Endothelial cell of umbilical vein (primary cell): Measurements from ENCODE around the gene ZNF22.

Experiments used
- EZH2 ChIP-seq: IDR thresholded peaks from 2 replicates; pipeline ENCODE4 v1.6.1; 2012; ENCODE audit warnings: borderline replicate concordance, low read depth, mild to moderate bottlenecking, moderate library complexity, low read length, inconsistent platforms; ENCODE audit not compliant: severe bottlenecking
- POLR2A ChIP-seq: IDR thresholded peaks from 2 replicates; pipeline ENCODE4 v1.6.1; 2012; ENCODE audit warnings: low read depth, mild to moderate bottlenecking, control low read depth, low read length
- POLR2AphosphoS5 ChIP-seq: IDR thresholded peaks from 2 replicates; pipeline ENCODE4 v1.6.1; 2012; ENCODE audit warnings: low read depth, mild to moderate bottlenecking, control low read depth, low read length, moderate library complexity; ENCODE audit not compliant: insufficient read depth
- TF ChIP-seq, protein P1 (sequence below), 2 donors: IDR thresholded peaks; 1 replicate in 1 of 2; 2 replicates in 1 of 2; pipeline ENCODE4 v1.5.1; 2011; ENCODE audit warnings: low read length in 2 of 2, mild to moderate bottlenecking in 2 of 2, moderate library complexity in 2 of 2, control low read depth in 1 of 2, inconsistent platforms in 1 of 2, low read depth in 1 of 2; ENCODE audit not compliant: insufficient read depth in 1 of 2; ENCODE audit errors: extremely low read depth in 1 of 2

DNA sequence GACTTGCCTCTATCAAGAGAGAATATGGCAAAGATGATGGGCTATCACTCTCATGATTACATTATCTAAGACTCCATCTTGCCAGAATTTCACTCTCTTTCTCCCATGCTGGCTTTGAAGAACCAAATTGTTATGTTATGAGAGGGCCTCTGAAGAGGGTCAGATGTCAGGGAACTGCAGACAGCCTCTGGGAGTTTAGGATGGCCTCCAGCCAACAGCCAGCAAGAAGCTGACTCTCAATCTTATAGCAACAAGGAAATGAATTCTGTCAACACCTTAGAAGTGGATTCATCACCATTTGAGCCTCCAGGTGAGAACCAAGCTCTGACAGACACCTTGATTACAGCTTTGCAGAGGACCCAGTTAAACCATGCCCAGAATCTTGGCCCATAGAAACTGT lies 33.6 kb downstream of the ZNF22 start:
- TF ChIP-seq, protein P1, sequence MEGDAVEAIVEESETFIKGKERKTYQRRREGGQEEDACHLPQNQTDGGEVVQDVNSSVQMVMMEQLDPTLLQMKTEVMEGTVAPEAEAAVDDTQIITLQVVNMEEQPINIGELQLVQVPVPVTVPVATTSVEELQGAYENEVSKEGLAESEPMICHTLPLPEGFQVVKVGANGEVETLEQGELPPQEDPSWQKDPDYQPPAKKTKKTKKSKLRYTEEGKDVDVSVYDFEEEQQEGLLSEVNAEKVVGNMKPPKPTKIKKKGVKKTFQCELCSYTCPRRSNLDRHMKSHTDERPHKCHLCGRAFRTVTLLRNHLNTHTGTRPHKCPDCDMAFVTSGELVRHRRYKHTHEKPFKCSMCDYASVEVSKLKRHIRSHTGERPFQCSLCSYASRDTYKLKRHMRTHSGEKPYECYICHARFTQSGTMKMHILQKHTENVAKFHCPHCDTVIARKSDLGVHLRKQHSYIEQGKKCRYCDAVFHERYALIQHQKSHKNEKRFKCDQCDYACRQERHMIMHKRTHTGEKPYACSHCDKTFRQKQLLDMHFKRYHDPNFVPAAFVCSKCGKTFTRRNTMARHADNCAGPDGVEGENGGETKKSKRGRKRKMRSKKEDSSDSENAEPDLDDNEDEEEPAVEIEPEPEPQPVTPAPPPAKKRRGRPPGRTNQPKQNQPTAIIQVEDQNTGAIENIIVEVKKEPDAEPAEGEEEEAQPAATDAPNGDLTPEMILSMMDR (IDR thresholded peaks at IDR 0.05; ENCODE audit: extremely low read depth in 1 of 2, insufficient read depth in 1 of 2, low read depth in 1 of 2, low read length in 2 of 2): no peak
- TF ChIP-seq POLR2A (no peak), EZH2 (no peak), POLR2AphosphoS5 (no peak)
